ENCODE results near the gene CD1E. TPM values are rescaled to one million over a fixed set of nuclear protein-coding genes. Genes with fewer than 3 reads are reported as not detected.

CD1E gene
- total RNA-seq, 4 donors from 2014 or later: 0.44 TPM; not detected in 3

GRCh38 chr1:158328426-158328825, 25.3 kb upstream of the CD1E start:
- ATAC-seq (ENCODE audit: low FRiP score) (no peak), DNase-seq (ENCODE audit: low spot score) (no peak)
- no peak for TF ChIP-seq CTCF (IDR thresholded peaks at IDR 0.05)

GRCh38 chr1:158329300-158329699, 24.4 kb upstream of the CD1E start:
- TF ChIP-seq CTCF (IDR thresholded peaks at IDR 0.05): no peak
- DNase-seq (ENCODE audit: low spot score) (no peak), ATAC-seq (ENCODE audit: low FRiP score) (no peak)

DNA sequence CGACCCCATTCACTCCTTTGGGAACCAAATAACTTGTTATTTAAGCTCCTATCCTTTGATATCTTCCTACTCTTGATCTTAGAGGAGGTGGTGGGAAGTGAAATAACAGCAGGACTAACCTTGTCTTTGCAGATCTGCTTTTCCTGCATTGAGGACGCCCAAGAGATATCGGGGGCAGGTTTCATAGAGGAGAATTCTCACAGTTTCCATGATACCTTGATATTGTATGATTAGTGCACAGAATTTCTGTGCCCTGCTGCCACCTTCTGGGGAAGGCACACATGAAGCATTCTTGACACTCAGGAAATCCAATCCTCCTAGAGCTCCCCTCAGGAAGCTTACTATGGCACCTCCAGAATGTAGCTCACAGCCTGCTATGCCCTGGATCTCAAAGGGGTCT, 24.0 kb upstream of the CD1E start:
- ATAC-seq (ENCODE audit: low FRiP score) (no peak), DNase-seq (ENCODE audit: low spot score) (no peak)

GRCh38 chr1:158330391-158331105, 23.1 kb upstream of the CD1E start:
- TF ChIP-seq CTCF (IDR thresholded peaks at IDR 0.05): no peak

More for the DNA sequence above, 24.0 kb upstream of the CD1E start:
- TF ChIP-seq CTCF (IDR thresholded peaks at IDR 0.05): no peak

GRCh38 chr1:158331106-158331425, 22.6 kb upstream of the CD1E start:
- ATAC-seq (ENCODE audit: low FRiP score) (no peak), DNase-seq (ENCODE audit: low spot score) (no peak)
- TF ChIP-seq CTCF (IDR thresholded peaks at IDR 0.05): no peak

More at GRCh38 chr1:158330391-158331105, 23.1 kb upstream of the CD1E start:
- DNase-seq (ENCODE audit: low spot score) (no peak), ATAC-seq (ENCODE audit: low FRiP score) (no peak)

GRCh38 chr1:158331481-158332150, 22.1 kb upstream of the CD1E start, which contains the start of gene CD1B:
TSS of gene CD1B (minus strand) at chr1:158331531. CDS start at chr1:158331423, 108 bp downstream.
- no peak for ATAC-seq (ENCODE audit: low FRiP score)
- DNase-seq (ENCODE audit: low spot score): no peak
- TF ChIP-seq CTCF (IDR thresholded peaks at IDR 0.05): no peak
